GM23338 (cell line): Measurements from ENCODE around the gene ZBTB24.

ENCODE experiments used
- CREB1 ChIP-seq: fragments of 250-450 bp; sonication (Bioruptor Pico); IDR thresholded peaks from 2 replicates; pipeline ENCODE4 v1.5.0; 2020; ENCODE audit warnings: low read depth, mild to moderate bottlenecking, moderate library complexity
- EZH2 ChIP-seq: fragments of 200-600 bp; sonication (generic); IDR thresholded peaks from one replicate; pipeline ENCODE4 v1.8.0; 2017; ENCODE audit warnings: antibody characterized with exemption, mild to moderate bottlenecking, low read depth; ENCODE audit not compliant: unreplicated experiment
- NANOG ChIP-seq: IDR thresholded peaks from 2 replicates; pipeline ENCODE4 v1.6.1; 2016; ENCODE audit warnings: antibody characterized with exemption, borderline replicate concordance
- POLR2AphosphoS5 ChIP-seq: IDR thresholded peaks from 2 replicates; pipeline ENCODE4 v1.6.1; 2016; ENCODE audit warnings: antibody characterized with exemption, low read depth
- TF ChIP-seq, protein P1 (sequence below), 2 experiments: fragments of 200-600 bp in 1 of 2; sonication (generic) in 1 of 2; conservative IDR thresholded peaks; 2 replicates each; pipeline versions ENCODE4 v1.5.1 to v1.6.1; 2016 to 2017; ENCODE audit warnings: antibody characterized with exemption in 2 of 2, low read depth in 2 of 2, mild to moderate bottlenecking in 2 of 2, moderate library complexity in 1 of 2
- TF ChIP-seq, protein P2 (sequence below): IDR thresholded peaks from one replicate; pipeline ENCODE4 v1.6.1; 2018; ENCODE audit warnings: antibody characterized with exemption; ENCODE audit not compliant: unreplicated experiment

- TF ChIP-seq, protein P1, sequence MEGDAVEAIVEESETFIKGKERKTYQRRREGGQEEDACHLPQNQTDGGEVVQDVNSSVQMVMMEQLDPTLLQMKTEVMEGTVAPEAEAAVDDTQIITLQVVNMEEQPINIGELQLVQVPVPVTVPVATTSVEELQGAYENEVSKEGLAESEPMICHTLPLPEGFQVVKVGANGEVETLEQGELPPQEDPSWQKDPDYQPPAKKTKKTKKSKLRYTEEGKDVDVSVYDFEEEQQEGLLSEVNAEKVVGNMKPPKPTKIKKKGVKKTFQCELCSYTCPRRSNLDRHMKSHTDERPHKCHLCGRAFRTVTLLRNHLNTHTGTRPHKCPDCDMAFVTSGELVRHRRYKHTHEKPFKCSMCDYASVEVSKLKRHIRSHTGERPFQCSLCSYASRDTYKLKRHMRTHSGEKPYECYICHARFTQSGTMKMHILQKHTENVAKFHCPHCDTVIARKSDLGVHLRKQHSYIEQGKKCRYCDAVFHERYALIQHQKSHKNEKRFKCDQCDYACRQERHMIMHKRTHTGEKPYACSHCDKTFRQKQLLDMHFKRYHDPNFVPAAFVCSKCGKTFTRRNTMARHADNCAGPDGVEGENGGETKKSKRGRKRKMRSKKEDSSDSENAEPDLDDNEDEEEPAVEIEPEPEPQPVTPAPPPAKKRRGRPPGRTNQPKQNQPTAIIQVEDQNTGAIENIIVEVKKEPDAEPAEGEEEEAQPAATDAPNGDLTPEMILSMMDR (conservative IDR thresholded peaks at IDR 0.05; ENCODE audit: low read depth in 2 of 2) = no peak
- TF ChIP-seq EZH2 (no peak), CREB1 (CRISPR knock-in tag) (no peak), POLR2AphosphoS5 (no peak), NANOG (no peak)
- TF ChIP-seq, protein P2, sequence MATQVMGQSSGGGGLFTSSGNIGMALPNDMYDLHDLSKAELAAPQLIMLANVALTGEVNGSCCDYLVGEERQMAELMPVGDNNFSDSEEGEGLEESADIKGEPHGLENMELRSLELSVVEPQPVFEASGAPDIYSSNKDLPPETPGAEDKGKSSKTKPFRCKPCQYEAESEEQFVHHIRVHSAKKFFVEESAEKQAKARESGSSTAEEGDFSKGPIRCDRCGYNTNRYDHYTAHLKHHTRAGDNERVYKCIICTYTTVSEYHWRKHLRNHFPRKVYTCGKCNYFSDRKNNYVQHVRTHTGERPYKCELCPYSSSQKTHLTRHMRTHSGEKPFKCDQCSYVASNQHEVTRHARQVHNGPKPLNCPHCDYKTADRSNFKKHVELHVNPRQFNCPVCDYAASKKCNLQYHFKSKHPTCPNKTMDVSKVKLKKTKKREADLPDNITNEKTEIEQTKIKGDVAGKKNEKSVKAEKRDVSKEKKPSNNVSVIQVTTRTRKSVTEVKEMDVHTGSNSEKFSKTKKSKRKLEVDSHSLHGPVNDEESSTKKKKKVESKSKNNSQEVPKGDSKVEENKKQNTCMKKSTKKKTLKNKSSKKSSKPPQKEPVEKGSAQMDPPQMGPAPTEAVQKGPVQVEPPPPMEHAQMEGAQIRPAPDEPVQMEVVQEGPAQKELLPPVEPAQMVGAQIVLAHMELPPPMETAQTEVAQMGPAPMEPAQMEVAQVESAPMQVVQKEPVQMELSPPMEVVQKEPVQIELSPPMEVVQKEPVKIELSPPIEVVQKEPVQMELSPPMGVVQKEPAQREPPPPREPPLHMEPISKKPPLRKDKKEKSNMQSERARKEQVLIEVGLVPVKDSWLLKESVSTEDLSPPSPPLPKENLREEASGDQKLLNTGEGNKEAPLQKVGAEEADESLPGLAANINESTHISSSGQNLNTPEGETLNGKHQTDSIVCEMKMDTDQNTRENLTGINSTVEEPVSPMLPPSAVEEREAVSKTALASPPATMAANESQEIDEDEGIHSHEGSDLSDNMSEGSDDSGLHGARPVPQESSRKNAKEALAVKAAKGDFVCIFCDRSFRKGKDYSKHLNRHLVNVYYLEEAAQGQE = no peak
Observed at GRCh38 chr6:109424946-109425345, 58.1 kb downstream of the ZBTB24 start.
